ENCODE data around the gene KRTAP4-11. TPM values are rescaled to one million over a fixed set of nuclear protein-coding genes. Genes with fewer than 3 reads are reported as not detected.

KRTAP4-11 gene
- total and polyA plus RNA-seq, 2 of the 13 experiments (the other 11 are each of a cell fraction or from before 2014, with no cell fraction given) = not detected

GRCh38 chr17:41098481-41098880 lies 19.7 kb downstream of the KRTAP4-11 start:
- 23% methylated on average over 6 of the region's 6 CpGs for WGBS (ENCODE audit: low lambda C conversion rate)
- in situ Hi-C loops (cut with HindIII; ENCODE audit: extremely low pct_ligation_motif_present, low pct_unique_long_range_greater_than_20kb) (no loop called here), intact Hi-C loops (cut with micrococcal nuclease; ENCODE audit: unreplicated experiment) (no loop called here)
- ChIA-PET CTCF (ENCODE audit: low intra/inter-chr PET ratio, low total read pairs) (no interaction called here), POLR2A (no interaction called here)
- H3K4me1 ChIP-seq (ENCODE audit: insufficient read depth, low read length) = no peaks in the 10 kb centered on the region
- no peak for FAIRE-seq
- no peak for TF ChIP-seq POLR2AphosphoS5 (IDR thresholded peaks at IDR 0.05; ENCODE audit: low read depth, low read length)
- no peak for TF ChIP-seq HOXA7 (CRISPR knock-in tag; IDR thresholded peaks at IDR 0.05)
- TF ChIP-seq XBP1 (CRISPR knock-in tag; IDR thresholded peaks at IDR 0.05) = no peak
- no peak for TF ChIP-seq CBX2 (IDR thresholded peaks at IDR 0.05; ENCODE audit: low read depth, low read length)
- no peak for TF ChIP-seq CBX2 (CRISPR knock-in tag; IDR thresholded peaks at IDR 0.05; ENCODE audit: low read depth)
- no peak for TF ChIP-seq ZC3H13 (CRISPR knock-in tag; IDR thresholded peaks at IDR 0.05)
- no peak for TF ChIP-seq FOXA3 (CRISPR knock-in tag; IDR thresholded peaks at IDR 0.05)
- TF ChIP-seq SAFB2 (CRISPR knock-in tag; IDR thresholded peaks at IDR 0.05; ENCODE audit: borderline replicate concordance, low read depth) = no peak
- H3K4me3 ChIP-seq (replicated peaks in 1 of 3; ENCODE audit: insufficient read depth in 1 of 3, low read depth in 2 of 3, low read length in 3 of 3) = no peak overlapping the region
- no peak overlapping the region for H3K4me2 ChIP-seq (ENCODE audit: low read depth, low read length)
- H3K27me3 ChIP-seq (ENCODE audit: control insufficient read depth in 1 of 2, insufficient read depth in 2 of 2, low read length in 2 of 2) = peaks cover 0 to 11% of the 10 kb centered on the region in 2 experiments; a peak in 2 of 5 replicates
- no peak for DNase-seq (ENCODE audit: low spot score)
- ATAC-seq = no peak
- no peak overlapping the region for H3K27ac ChIP-seq (ENCODE audit: extremely low read length, insufficient read depth, low read length)
- no peaks in the 10 kb centered on the region for H3K9me3 ChIP-seq (ENCODE audit: low read length)
- no peak overlapping the region for H2AFZ ChIP-seq (ENCODE audit: low read length)
- no TSS peak for BruUV-seq (replicated peaks)
- no peaks in the 10 kb centered on the region for H3K36me3 ChIP-seq (replicated peaks in 1 of 2; ENCODE audit: control insufficient read depth in 1 of 2, insufficient read depth in 2 of 2, low read length in 2 of 2)
- no peak overlapping the region for H3K9ac ChIP-seq (ENCODE audit: insufficient read depth, low read depth, low read length)
- no peaks in the 10 kb centered on the region for H4K20me1 ChIP-seq (ENCODE audit: insufficient read depth, low read length)
- H3K79me2 ChIP-seq (ENCODE audit: insufficient read depth, low read length) = no peaks in the 10 kb centered on the region

GRCh38 chr17:41098042-41098441 lies 20.1 kb downstream of the KRTAP4-11 start, which contains the start of gene KRTAP4-8:
TSS of gene KRTAP4-8 (minus strand) at chr17:41098142. CDS start at chr17:41098084, 58 bp downstream.
- POLR2A ChIA-PET = no interaction called here
- H3K27me3 ChIP-seq (ENCODE audit: control insufficient read depth in 1 of 2, insufficient read depth in 2 of 2, low read length in 2 of 2) = peaks cover 0 to 11% of the 10 kb centered on the region in 2 experiments; a peak in 2 of 5 replicates
- 6% methylated on average over 4 of the region's 4 CpGs for WGBS (ENCODE audit: low lambda C conversion rate)
- TF ChIP-seq GFI1 (CRISPR knock-in tag; IDR thresholded peaks at IDR 0.05; ENCODE audit: borderline replicate concordance) (no peak), NRL (CRISPR knock-in tag; IDR thresholded peaks at IDR 0.05; ENCODE audit: borderline replicate concordance) (no peak), MBNL3 (CRISPR knock-in tag; conservative IDR thresholded peaks at IDR 0.05) (no peak), ZNF792 (CRISPR knock-in tag; IDR thresholded peaks at IDR 0.05) (no peak), CENPX (CRISPR knock-in tag; IDR thresholded peaks at IDR 0.05) (no peak), FOXA3 (CRISPR knock-in tag; IDR thresholded peaks at IDR 0.05) (no peak), ZNF598 (CRISPR knock-in tag; IDR thresholded peaks at IDR 0.05; ENCODE audit: borderline replicate concordance) (no peak), ZNF121 (CRISPR knock-in tag; IDR thresholded peaks at IDR 0.05) (no peak), ZNF253 (CRISPR knock-in tag; IDR thresholded peaks at IDR 0.05; ENCODE audit: borderline replicate concordance) (no peak), ZNF580 (CRISPR knock-in tag; IDR thresholded peaks at IDR 0.05; ENCODE audit: borderline replicate concordance, low read depth) (no peak), ZBTB20 (CRISPR knock-in tag; IDR thresholded peaks at IDR 0.05; ENCODE audit: borderline replicate concordance, low read depth) (no peak), NR2F1 (CRISPR knock-in tag; IDR thresholded peaks at IDR 0.05) (no peak), ZNF234 (CRISPR knock-in tag; conservative IDR thresholded peaks at IDR 0.05) (no peak), ZNF138 (CRISPR knock-in tag; IDR thresholded peaks at IDR 0.05; ENCODE audit: low read depth) (no peak)

More at GRCh38 chr17:41098042-41098441, 20.1 kb downstream of the KRTAP4-11 start, which contains the start of gene KRTAP4-8:
- CTCF ChIA-PET (ENCODE audit: low intra/inter-chr PET ratio, low total read pairs) = no interaction called here
- FAIRE-seq (no peak), ATAC-seq (no peak), DNase-seq (ENCODE audit: low spot score) (no peak)
- Histone ChIP-seq H3K36me3 (replicated peaks in 1 of 2; ENCODE audit: control insufficient read depth in 1 of 2, insufficient read depth in 2 of 2, low read length in 2 of 2) (no peaks in the 10 kb centered on the region), H3K4me1 (ENCODE audit: insufficient read depth, low read length) (no peaks in the 10 kb centered on the region), H3K27ac (ENCODE audit: extremely low read length, insufficient read depth, low read length) (no peak within 1 kb of the TSS), H3K9me3 (ENCODE audit: low read length) (no peaks in the 10 kb centered on the region), H3K4me2 (ENCODE audit: low read depth, low read length) (no peak within 1 kb of the TSS), H3K4me3 (replicated peaks in 1 of 3; ENCODE audit: insufficient read depth in 1 of 3, low read depth in 2 of 3, low read length in 3 of 3) (no peak within 1 kb of the TSS), H4K20me1 (ENCODE audit: insufficient read depth, low read length) (no peaks in the 10 kb centered on the region), H3K79me2 (ENCODE audit: insufficient read depth, low read length) (no peaks in the 10 kb centered on the region), H2AFZ (ENCODE audit: low read length) (no peak within 1 kb of the TSS), H3K9ac (ENCODE audit: insufficient read depth, low read depth, low read length) (no peak within 1 kb of the TSS)
- intact Hi-C loops (cut with micrococcal nuclease; ENCODE audit: unreplicated experiment) (no loop called here), in situ Hi-C loops (cut with HindIII; ENCODE audit: extremely low pct_ligation_motif_present, low pct_unique_long_range_greater_than_20kb) (no loop called here)
- BruUV-seq (replicated peaks) = no TSS peak
